ENCODE results near the gene NDST4. TPM values are rescaled to one million over a fixed set of nuclear protein-coding genes. Genes with fewer than 3 reads are reported as not detected.

Gene NDST4
- total RNA-seq, 1 experiment from 2014 or later = not detected

DNA sequence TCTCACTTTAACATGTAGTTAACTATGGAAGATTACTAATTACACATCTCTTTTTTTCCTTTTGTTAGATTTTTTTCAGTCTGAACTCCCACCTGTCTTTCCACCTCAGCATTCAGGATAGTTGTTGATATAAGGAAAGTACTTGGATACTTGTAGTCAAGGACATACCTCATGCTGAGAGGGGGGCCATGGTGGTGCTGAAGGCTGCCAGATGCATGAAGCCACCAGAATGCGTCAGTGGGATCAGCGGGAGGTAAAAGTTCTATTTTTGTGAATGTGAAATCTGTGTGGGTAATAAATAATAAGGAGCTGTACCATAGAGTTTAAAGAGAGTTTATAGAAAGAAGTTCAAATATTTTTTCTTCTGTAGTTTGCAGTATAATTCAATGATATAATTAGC is 13.1 kb upstream of the NDST4 start:
- no peak overlapping the region for H2AFZ ChIP-seq (ENCODE audit: low read depth, low read length, poor library complexity, severe bottlenecking)
- POLR2A ChIA-PET = no interaction called here
- H3K9me3 ChIP-seq (ENCODE audit: control insufficient read depth in 1 of 2, insufficient read depth in 1 of 2, low read depth in 1 of 2, low read length in 2 of 2) = no peaks in the 10 kb centered on the region
- no peak for DNase-seq (ENCODE audit: low read depth, low spot score)
- CTCF ChIA-PET = no interaction called here
- H3K4me1 ChIP-seq (ENCODE audit: control insufficient read depth in 1 of 2, insufficient read depth in 2 of 2, low read length in 2 of 2) = no peaks in the 10 kb centered on the region
- H3K27ac ChIP-seq (ENCODE audit: low read depth, low read length) = no peak overlapping the region
- ATAC-seq = no peak
- BruUV-seq (replicated peaks) = no TSS peak
- H3K27me3 ChIP-seq (ENCODE audit: insufficient read depth, low read length) = no peaks in the 10 kb centered on the region
- TF ChIP-seq POLR2A (IDR thresholded peaks at IDR 0.05; ENCODE audit: borderline replicate concordance, extremely low read depth, insufficient read depth, insufficient read length) (no peak), TCF7L2 (IDR thresholded peaks at IDR 0.05; ENCODE audit: borderline replicate concordance, extremely low read depth, insufficient read depth, insufficient read length) (no peak), EZH2 (IDR thresholded peaks at IDR 0.05) (no peak), JUND (IDR thresholded peaks at IDR 0.05) (no peak), RAD21 (IDR thresholded peaks at IDR 0.05; ENCODE audit: low read depth) (no peak), FOSL1 (IDR thresholded peaks at IDR 0.05; ENCODE audit: low read depth) (no peak), ZFX (IDR thresholded peaks at IDR 0.05) (no peak), YY1 (IDR thresholded peaks at IDR 0.05; ENCODE audit: extremely low read depth, insufficient replicate concordance, low read depth, low read length) (no peak)
- no peaks in the 10 kb centered on the region for H3K36me3 ChIP-seq (ENCODE audit: control insufficient read depth in 1 of 2, insufficient read depth in 2 of 2, low read length in 2 of 2)
- RAD21 ChIA-PET (ENCODE audit: low non-redundant PET in 1 of 2, low total read pairs in 2 of 2, uncharacterized antibody in 2 of 2, unreplicated experiment in 2 of 2) = no interaction called here
- H3K9me2 ChIP-seq (ENCODE audit: insufficient read depth) = no peaks in the 10 kb centered on the region
- H4K20me1 ChIP-seq (ENCODE audit: insufficient read depth) = no peaks in the 10 kb centered on the region
- intact Hi-C loops (cut with micrococcal nuclease) = no loop called here
- no peak overlapping the region for H3K9ac ChIP-seq (ENCODE audit: low read length)
- H3K4me3 ChIP-seq (replicated peaks in 1 of 2; ENCODE audit: low read depth in 1 of 2, low read length in 2 of 2) = no peak overlapping the region
- no peaks in the 10 kb centered on the region for H3K79me2 ChIP-seq (ENCODE audit: insufficient read depth, low read length)
- no peak overlapping the region for H3K4me2 ChIP-seq (ENCODE audit: low read length)

DNA sequence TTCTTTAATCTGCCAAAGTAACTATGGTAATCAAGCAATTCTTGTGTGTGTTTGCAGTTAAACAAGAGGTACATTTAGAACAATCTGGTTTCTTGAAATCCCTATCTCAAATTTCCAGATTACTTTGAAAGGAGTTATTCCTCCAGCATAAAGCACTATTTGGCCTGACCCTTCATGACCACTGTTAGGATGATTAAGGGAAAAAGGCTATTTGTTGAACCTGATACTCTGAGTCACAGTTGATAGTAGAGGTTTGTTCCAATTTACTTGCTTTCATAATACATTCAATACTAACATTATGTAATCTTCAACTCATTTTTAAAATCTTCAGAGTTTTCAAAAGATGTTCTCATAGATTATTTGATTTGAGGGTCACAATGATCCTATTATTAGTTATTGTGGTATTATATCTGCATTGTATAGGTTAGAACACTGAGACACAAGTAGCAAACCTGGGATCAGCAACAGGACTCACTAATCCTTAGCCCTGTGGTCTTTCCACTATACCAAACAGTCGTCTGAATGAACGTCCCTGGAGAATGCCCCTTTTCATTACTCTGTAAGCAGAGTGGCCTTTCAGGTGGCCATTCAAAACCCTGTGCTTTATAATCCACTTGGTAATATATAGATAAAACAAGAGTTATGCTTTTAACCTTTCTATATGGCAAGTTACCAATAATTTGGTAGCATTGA is 8.1 kb upstream of the NDST4 start:
- no peaks in the 10 kb centered on the region for H3K27me3 ChIP-seq (ENCODE audit: insufficient read depth, low read length)
- intact Hi-C loops (cut with micrococcal nuclease) = no loop called here
- H3K4me1 ChIP-seq (ENCODE audit: control insufficient read depth in 1 of 2, insufficient read depth in 2 of 2, low read length in 2 of 2) = no peaks in the 10 kb centered on the region
- H3K9me3 ChIP-seq (ENCODE audit: control insufficient read depth in 1 of 2, insufficient read depth in 1 of 2, low read depth in 1 of 2, low read length in 2 of 2) = no peaks in the 10 kb centered on the region
- no peaks in the 10 kb centered on the region for H4K20me1 ChIP-seq (ENCODE audit: insufficient read depth)
- no peaks in the 10 kb centered on the region for H3K79me2 ChIP-seq (ENCODE audit: insufficient read depth, low read length)
- no peak for DNase-seq (ENCODE audit: low read depth, low spot score)
- no peak overlapping the region for H3K4me2 ChIP-seq (ENCODE audit: low read length)
- ATAC-seq = no peak
- H3K9me2 ChIP-seq (ENCODE audit: insufficient read depth) = no peaks in the 10 kb centered on the region
- BruUV-seq (replicated peaks) = no TSS peak
- H2AFZ ChIP-seq (ENCODE audit: low read depth, low read length, poor library complexity, severe bottlenecking) = no peak overlapping the region
- ChIA-PET CTCF (no interaction called here), POLR2A (no interaction called here), RAD21 (ENCODE audit: low non-redundant PET in 1 of 2, low total read pairs in 2 of 2, uncharacterized antibody in 2 of 2, unreplicated experiment in 2 of 2) (no interaction called here)
- H3K4me3 ChIP-seq (replicated peaks in 1 of 2; ENCODE audit: low read depth in 1 of 2, low read length in 2 of 2) = no peak overlapping the region
- H3K9ac ChIP-seq (ENCODE audit: low read length) = no peak overlapping the region
- H3K27ac ChIP-seq (ENCODE audit: low read depth, low read length) = no peak overlapping the region
- no peaks in the 10 kb centered on the region for H3K36me3 ChIP-seq (ENCODE audit: control insufficient read depth in 1 of 2, insufficient read depth in 2 of 2, low read length in 2 of 2)
- TF ChIP-seq, protein P1, sequence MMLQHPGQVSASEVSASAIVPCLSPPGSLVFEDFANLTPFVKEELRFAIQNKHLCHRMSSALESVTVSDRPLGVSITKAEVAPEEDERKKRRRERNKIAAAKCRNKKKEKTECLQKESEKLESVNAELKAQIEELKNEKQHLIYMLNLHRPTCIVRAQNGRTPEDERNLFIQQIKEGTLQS (IDR thresholded peaks at IDR 0.05) = no peak
- TF ChIP-seq CEBPB (IDR thresholded peaks at IDR 0.05; ENCODE audit: low read depth) (no peak), EZH2phosphoT487 (IDR thresholded peaks at IDR 0.05; ENCODE audit: borderline replicate concordance) (no peak), ELF1 (IDR thresholded peaks at IDR 0.05; ENCODE audit: borderline replicate concordance, low read depth) (no peak), TCF7L2 (IDR thresholded peaks at IDR 0.05; ENCODE audit: borderline replicate concordance, extremely low read depth, insufficient read depth, insufficient read length) (no peak), POLR2AphosphoS5 (IDR thresholded peaks at IDR 0.05; ENCODE audit: low read depth, low read length) (no peak), ZNF274 (IDR thresholded peaks at IDR 0.05; ENCODE audit: low read depth, low read length) (no peak), POLR2A (IDR thresholded peaks at IDR 0.05; ENCODE audit: borderline replicate concordance, extremely low read depth, insufficient read depth, insufficient read length) (no peak)
- TF ChIP-seq, protein P2, sequence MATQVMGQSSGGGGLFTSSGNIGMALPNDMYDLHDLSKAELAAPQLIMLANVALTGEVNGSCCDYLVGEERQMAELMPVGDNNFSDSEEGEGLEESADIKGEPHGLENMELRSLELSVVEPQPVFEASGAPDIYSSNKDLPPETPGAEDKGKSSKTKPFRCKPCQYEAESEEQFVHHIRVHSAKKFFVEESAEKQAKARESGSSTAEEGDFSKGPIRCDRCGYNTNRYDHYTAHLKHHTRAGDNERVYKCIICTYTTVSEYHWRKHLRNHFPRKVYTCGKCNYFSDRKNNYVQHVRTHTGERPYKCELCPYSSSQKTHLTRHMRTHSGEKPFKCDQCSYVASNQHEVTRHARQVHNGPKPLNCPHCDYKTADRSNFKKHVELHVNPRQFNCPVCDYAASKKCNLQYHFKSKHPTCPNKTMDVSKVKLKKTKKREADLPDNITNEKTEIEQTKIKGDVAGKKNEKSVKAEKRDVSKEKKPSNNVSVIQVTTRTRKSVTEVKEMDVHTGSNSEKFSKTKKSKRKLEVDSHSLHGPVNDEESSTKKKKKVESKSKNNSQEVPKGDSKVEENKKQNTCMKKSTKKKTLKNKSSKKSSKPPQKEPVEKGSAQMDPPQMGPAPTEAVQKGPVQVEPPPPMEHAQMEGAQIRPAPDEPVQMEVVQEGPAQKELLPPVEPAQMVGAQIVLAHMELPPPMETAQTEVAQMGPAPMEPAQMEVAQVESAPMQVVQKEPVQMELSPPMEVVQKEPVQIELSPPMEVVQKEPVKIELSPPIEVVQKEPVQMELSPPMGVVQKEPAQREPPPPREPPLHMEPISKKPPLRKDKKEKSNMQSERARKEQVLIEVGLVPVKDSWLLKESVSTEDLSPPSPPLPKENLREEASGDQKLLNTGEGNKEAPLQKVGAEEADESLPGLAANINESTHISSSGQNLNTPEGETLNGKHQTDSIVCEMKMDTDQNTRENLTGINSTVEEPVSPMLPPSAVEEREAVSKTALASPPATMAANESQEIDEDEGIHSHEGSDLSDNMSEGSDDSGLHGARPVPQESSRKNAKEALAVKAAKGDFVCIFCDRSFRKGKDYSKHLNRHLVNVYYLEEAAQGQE (IDR thresholded peaks at IDR 0.05; ENCODE audit: low read depth) = no peak

Data from HCT116 (cell line).